ENCODE data around the gene CAMK2B.

Gene CAMK2B

GRCh38 chr7:44257618-44258422 is 67.6 kb downstream of the CAMK2B start:
- DNase-seq (ENCODE audit: low read depth, low spot score): peak; percentile 18

- no peak for DNase-seq (ENCODE audit: low read depth, low spot score)
These were observed 68.2 kb downstream of the CAMK2B start for GRCh38 chr7:44257213-44257612.

- no peak for DNase-seq (ENCODE audit: low read depth, low spot score)
These were observed 68.9 kb downstream of the CAMK2B start for GRCh38 chr7:44256459-44256858.

GRCh38 chr7:44251881-44252280 is 73.5 kb downstream of the CAMK2B start:
- DNase-seq (ENCODE audit: low read depth, low spot score): no peak

GRCh38 chr7:44251269-44251668 is 74.1 kb downstream of the CAMK2B start:
- no peak for DNase-seq (ENCODE audit: low read depth, low spot score)

- DNase-seq (ENCODE audit: low read depth, low spot score): no peak
These were observed 75.7 kb downstream of the CAMK2B start for GRCh38 chr7:44249639-44250234.

GRCh38 chr7:44247868-44248651 is 77.3 kb downstream of the CAMK2B start:
- no peak for DNase-seq (ENCODE audit: low read depth, low spot score)

- no peak for DNase-seq (ENCODE audit: low read depth, low spot score)
These were observed 78.8 kb downstream of the CAMK2B start for GRCh38 chr7:44246396-44247113.

- DNase-seq (ENCODE audit: low read depth, low spot score): no peak
These were observed 81.1 kb downstream of the CAMK2B start for GRCh38 chr7:44244282-44244681.

- DNase-seq (ENCODE audit: low read depth, low spot score): no peak
These were observed 83.3 kb downstream of the CAMK2B start for GRCh38 chr7:44242091-44242490.

GRCh38 chr7:44240983-44241510 is 84.3 kb downstream of the CAMK2B start:
- DNase-seq (ENCODE audit: low read depth, low spot score): peak; percentile 60

GRCh38 chr7:44240376-44240775 is 85.0 kb downstream of the CAMK2B start:
- DNase-seq (ENCODE audit: low read depth, low spot score): no peak

GRCh38 chr7:44239361-44239760 is 86.0 kb downstream of the CAMK2B start:
- no peak for DNase-seq (ENCODE audit: low read depth, low spot score)

- no peak for DNase-seq (ENCODE audit: low read depth, low spot score)
These were observed 87.2 kb downstream of the CAMK2B start for GRCh38 chr7:44238116-44238695.

- DNase-seq (ENCODE audit: low read depth, low spot score): no peak
These were observed 87.7 kb downstream of the CAMK2B start for GRCh38 chr7:44237696-44238095.

- DNase-seq (ENCODE audit: low read depth, low spot score): no peak
These were observed 89.1 kb downstream of the CAMK2B start for GRCh38 chr7:44236333-44236728.

GRCh38 chr7:44235582-44236332 is 89.6 kb downstream of the CAMK2B start:
- no peak for DNase-seq (ENCODE audit: low read depth, low spot score)

GRCh38 chr7:44235066-44235465 is 90.3 kb downstream of the CAMK2B start:
- DNase-seq (ENCODE audit: low read depth, low spot score): no peak

- DNase-seq (ENCODE audit: low read depth, low spot score): no peak
These were observed 92.3 kb downstream of the CAMK2B start for GRCh38 chr7:44232901-44233715.

GRCh38 chr7:44232396-44232795 is 93.0 kb downstream of the CAMK2B start:
- no peak for DNase-seq (ENCODE audit: low read depth, low spot score)

Data from smooth muscle cell of the brain vasculature (primary cell).